Heart left ventricle (tissue), 16 donors: Measurements from ENCODE around the gene PARP1. TPM values are rescaled to one million over a fixed set of nuclear protein-coding genes. Genes with fewer than 3 reads are reported as not detected.

Source experiments
- ATAC-seq, 4 donors: fragments of 200-7000 bp; cut with Tn5 transposase; one replicate each; pipeline ENCODE4 v1.9.1; 2020 to 2022; ENCODE audit warnings: moderate library complexity in 4 of 4, mild to moderate bottlenecking in 3 of 4, moderate number of reproducible peaks in 1 of 4
- DNase-seq, 5 donors: peaks; one replicate each; pipeline ENCODE4 v3.0.0-alpha.2; 2020
- H3K27ac ChIP-seq, 12 donors: fragments of 200-600 bp; sonication (generic) in 4 of 12; one replicate each; pipeline versions ENCODE4 v1.5.0 to v1.8.0; 2016 to 2022; ENCODE audit warnings: mild to moderate bottlenecking in 2 of 12
- H3K27me3 ChIP-seq, 9 donors: fragments of 200-600 bp; sonication (generic) in 2 of 9; one replicate each; pipeline versions ENCODE4 v1.5.1 to v1.8.0; 2016 to 2022; ENCODE audit warnings: mild to moderate bottlenecking in 3 of 9
- H3K36me3 ChIP-seq, 9 donors: fragments of 200-600 bp; sonication (generic) in 2 of 9; one replicate each; pipeline versions ENCODE4 v1.5.0 to v1.8.0; 2018 to 2022; ENCODE audit warnings: mild to moderate bottlenecking in 2 of 9
- H3K4me1 ChIP-seq, 12 donors: fragments of 200-600 bp; sonication (generic) in 4 of 12; one replicate each; pipeline versions ENCODE4 v1.5.0 to v1.8.0; 2016 to 2022; ENCODE audit warnings: mild to moderate bottlenecking in 3 of 12
- H3K4me3 ChIP-seq, 12 donors: fragments of 200-600 bp; sonication (generic) in 4 of 12; one replicate each; pipeline versions ENCODE4 v1.5.0 to v1.8.0; 2017 to 2022; ENCODE audit warnings: mild to moderate bottlenecking in 9 of 12, moderate library complexity in 4 of 12
- H3K9me3 ChIP-seq, 12 donors: fragments of 200-600 bp; sonication (generic) in 4 of 12; one replicate each; pipeline versions ENCODE4 v1.5.0 to v1.8.0; 2016 to 2022; ENCODE audit warnings: mild to moderate bottlenecking in 1 of 12
- CTCF ChIP-seq, 12 donors: fragments of 200-600 bp; sonication (generic) in 4 of 12; IDR thresholded peaks; one replicate each; pipeline versions ENCODE4 v1.5.0 to v1.8.0; 2018 to 2022; ENCODE audit warnings: antibody characterized with exemption in 12 of 12, mild to moderate bottlenecking in 5 of 12
- POLR2A ChIP-seq, 2 donors: fragments of 450-650 bp; IDR thresholded peaks; one replicate each; pipeline ENCODE4 v1.6.1; 2017; ENCODE audit warnings: antibody characterized with exemption in 2 of 2, mild to moderate bottlenecking in 2 of 2, moderate library complexity in 2 of 2
- WGBS, 4 donors: extraction: QIAGEN DNeasy Blood & Tissue Kit in 2 of 4; methylation state at CpG; one replicate each; pipeline versions ENCODE4 v1.1.5 to v1.1.7; 2013 to 2018; 5-methylcytosine and 5-hydroxymethylcytosine counted together
- intact Hi-C, 10 donors: fragments of 100-400 bp; cut with DNase I; formaldehyde crosslinking; loops; one replicate each; pipeline versions ENCODE4 v1.11.1 to v1.14.2; 2022
- polyA plus RNA-seq, 2 donors: library from polyadenylated mRNA; stranded (reverse); fragments of 200-250 nt; gene quantifications; one replicate each; pipeline ENCODE4 v1.2.3, GENCODE V29; 2013
- total RNA-seq, 9 donors: library from RNA; depleted of rRNA in 2 of 9; stranded (reverse); fragments of >200 nt in 2 of 9; fragmentation: NEBNext Ultra II Directional in 3 of 9; extraction: Animal tissue kit (Norgen Biotek cat#: 25700) in 3 of 9; gene quantifications; one replicate each; pipeline versions ENCODE4 v1.1.0 to v1.2.4, GENCODE V29; 2016 to 2023
- donor health status: ischemic (EF 13 %, LVEDD 7.1; RV severe dilation, severe dysfunction).
- donor health status: healthy with polysubstance abuse.
- donor health status: DM: no; HTN: yes; CAD: no.
- donor health status: DM: no; HTN: no; CAD: no.
- donor health status: ischemic (EF 25% LVEDD 6.9; RV normal size, moderate dysfunction).
- donor health status: ischemic (EF 25% LVEDD 5.7; RV mildly dilated, moderate dysfunction).
- donor health status: healthy.
- donor health status: DM: yes; HTN: yes; CAD: no.
- donor health status: ischemic (EF 35%, LVEDD 5.7; RV mildly dilated, moderate dysfunction).
- donor health status: nonischemic (EF 11% LVEDD 7.7; RV severe dilation, severe dysfunction).
- donor health status: DM: yes; HTN: yes; CAD: no.
- donor health status: PGD.
- donor health status: ischemic (EF 29% LVEDD 5.4; RV normal size, mild dysfunction).
- donor health status: nonischemic (EF 23%, LVEDD 6.1; RV moderate dilation, normal function).

The PARP1 gene
- total and polyA plus RNA-seq, 11 donors, result 50.4 to 168 (median 111) TPM

GRCh38 chr1:226395753-226396152 is 12.1 kb downstream of the PARP1 start:
- H3K4me1 ChIP-seq, result peaks cover 0 to 38% (median 13%) of the 10 kb centered on the region in 12 donors
- TF ChIP-seq POLR2A (IDR thresholded peaks at IDR 0.05), result no peak
- no peak for TF ChIP-seq CTCF (IDR thresholded peaks at IDR 0.05)
- H3K27ac ChIP-seq, result no peak overlapping the region
- H3K4me3 ChIP-seq, result no peak overlapping the region
- H3K36me3 ChIP-seq, result peaks cover 0 to 92% (median 49%) of the 10 kb centered on the region in 9 donors
- intact Hi-C loops, result no loop called here
- 66 to 84% (median 79%) methylated on average over 6 of the region's 6 CpGs for WGBS, 4 donors
- no peak for DNase-seq
- ATAC-seq, result no peak
- no peaks in the 10 kb centered on the region for H3K9me3 ChIP-seq
- no peaks in the 10 kb centered on the region for H3K27me3 ChIP-seq

GRCh38 chr1:226394462-226394861 is 13.4 kb downstream of the PARP1 start:
- H3K9me3 ChIP-seq, result no peaks in the 10 kb centered on the region
- DNase-seq (no peak), ATAC-seq (no peak)
- intact Hi-C loops, result no loop called here
- H3K4me3 ChIP-seq, result no peak overlapping the region
- peaks cover 0 to 92% (median 49%) of the 10 kb centered on the region in 9 donors for H3K36me3 ChIP-seq
- no peaks in the 10 kb centered on the region for H3K27me3 ChIP-seq
- 76 to 88% (median 81%) methylated on average over 5 of the region's 5 CpGs for WGBS, 4 donors
- peaks cover 0 to 29% (median 8%) of the 10 kb centered on the region in 12 donors for H3K4me1 ChIP-seq
- TF ChIP-seq POLR2A (IDR thresholded peaks at IDR 0.05) (no peak), CTCF (IDR thresholded peaks at IDR 0.05) (no peak)
- H3K27ac ChIP-seq, result no peak overlapping the region

GRCh38 chr1:226390681-226391080 is 17.2 kb downstream of the PARP1 start:
- Histone ChIP-seq H3K27me3 (no peaks in the 10 kb centered on the region), H3K9me3 (no peaks in the 10 kb centered on the region), H3K4me3 (no peak overlapping the region), H3K36me3 (peaks cover 0 to 99% (median 72%) of the 10 kb centered on the region in 9 donors), H3K27ac (no peak overlapping the region), H3K4me1 (peaks cover 0 to 5% (median 0%) of the 10 kb centered on the region in 12 donors)
- TF ChIP-seq CTCF (IDR thresholded peaks at IDR 0.05), result no peak
- no peak for TF ChIP-seq POLR2A (IDR thresholded peaks at IDR 0.05)
- ATAC-seq, result no peak
- intact Hi-C loops, result no loop called here
- DNase-seq, result no peak
- 90 to 98% (median 96%) methylated on average over 3 of the region's 3 CpGs for WGBS, 4 donors

DNA sequence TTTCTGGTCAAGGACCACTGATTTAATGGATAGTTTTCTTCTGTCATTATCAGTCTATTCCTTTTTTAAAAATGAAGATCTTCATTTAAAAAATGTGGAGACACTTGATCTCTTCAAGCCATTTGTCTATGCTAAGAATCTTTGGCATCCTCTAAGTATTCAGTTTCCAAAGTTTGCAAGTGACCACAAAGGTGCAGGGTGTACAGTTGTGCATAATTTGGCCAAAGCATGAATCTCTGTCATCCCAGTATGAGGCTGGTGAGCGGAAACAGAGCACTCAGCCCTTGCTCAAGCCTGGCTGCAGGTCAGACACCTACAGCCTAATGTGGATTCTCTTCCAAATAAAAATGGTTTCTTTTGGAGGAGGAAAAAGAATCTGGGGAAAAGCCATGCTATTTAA is 19.8 kb downstream of the PARP1 start:
- intact Hi-C loops, result no loop called here
- Histone ChIP-seq H3K4me3 (no peak overlapping the region), H3K36me3 (peaks cover 0 to 100% (median 97%) of the 10 kb centered on the region in 9 donors), H3K4me1 (no peaks in the 10 kb centered on the region), H3K27ac (no peak overlapping the region), H3K9me3 (no peaks in the 10 kb centered on the region), H3K27me3 (no peaks in the 10 kb centered on the region)
- no peak for ATAC-seq
- 90 to 98% (median 96%) methylated on average over 1 of the region's 1 CpG for WGBS, 4 donors
- no peak for TF ChIP-seq CTCF (IDR thresholded peaks at IDR 0.05)
- TF ChIP-seq POLR2A (IDR thresholded peaks at IDR 0.05), result no peak
- DNase-seq, result no peak
